ENCODE results near the gene HPRT1.

The HPRT1 gene

DNA sequence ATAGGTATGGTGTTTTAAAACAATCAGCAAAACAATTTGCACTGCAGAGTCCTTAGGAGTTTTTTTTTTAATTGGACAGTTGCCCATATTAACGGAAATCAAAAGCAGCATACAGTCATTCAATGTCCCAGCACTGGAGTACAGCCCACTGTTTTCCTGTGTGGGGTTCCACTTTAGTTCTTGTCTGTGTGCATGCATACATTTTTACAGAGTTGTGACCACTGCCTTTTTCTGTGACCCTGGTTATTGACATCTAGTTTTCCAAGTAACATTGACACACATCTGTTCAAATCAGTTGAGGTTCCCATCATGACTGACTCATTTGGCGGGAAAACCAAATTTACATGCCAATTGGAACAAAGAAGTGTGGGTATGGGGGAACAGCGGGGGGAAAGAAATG is 83.3 kb downstream of the HPRT1 start:
- DNase-seq (ENCODE audit: low read depth, low spot score) = no peak

- no peak for DNase-seq (ENCODE audit: low read depth, low spot score)
Measured at GRCh38 chrX:134544135-134544512, 84.2 kb downstream of the HPRT1 start.

DNA sequence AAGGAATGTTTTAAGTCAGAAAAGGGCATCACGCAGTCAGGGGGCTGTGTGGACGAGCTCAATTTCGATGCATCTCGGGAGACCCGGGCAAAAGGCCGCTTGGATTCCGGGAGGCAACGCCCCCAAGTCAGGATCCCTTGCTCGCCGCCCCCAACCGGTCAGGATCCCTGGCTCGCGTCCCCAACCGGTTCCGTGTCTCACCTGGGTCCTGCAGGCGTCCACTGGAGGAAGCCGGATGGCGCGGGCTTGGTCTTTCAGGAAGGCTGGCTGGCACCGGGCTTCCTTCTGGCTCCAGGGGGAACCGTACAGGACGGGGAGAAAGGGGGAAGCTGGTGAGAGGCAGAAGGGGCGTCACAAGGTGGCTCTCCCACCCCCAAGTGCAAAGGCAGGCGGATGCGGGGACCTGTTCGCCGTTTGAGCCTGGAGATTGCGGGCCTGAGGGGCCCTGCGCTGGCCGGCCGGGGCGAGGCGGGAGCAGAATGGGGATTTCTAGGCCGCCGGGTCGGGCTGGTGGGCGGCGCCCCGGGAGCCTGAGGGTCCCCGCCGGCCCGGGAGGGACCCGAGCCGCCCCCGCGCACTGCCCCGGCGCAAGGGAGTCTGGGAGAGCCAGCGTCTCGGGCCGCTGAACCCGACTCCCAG is 84.7 kb downstream of the HPRT1 start:
- DNase-seq (ENCODE audit: low read depth, low spot score) = peak; percentile 79

DNA sequence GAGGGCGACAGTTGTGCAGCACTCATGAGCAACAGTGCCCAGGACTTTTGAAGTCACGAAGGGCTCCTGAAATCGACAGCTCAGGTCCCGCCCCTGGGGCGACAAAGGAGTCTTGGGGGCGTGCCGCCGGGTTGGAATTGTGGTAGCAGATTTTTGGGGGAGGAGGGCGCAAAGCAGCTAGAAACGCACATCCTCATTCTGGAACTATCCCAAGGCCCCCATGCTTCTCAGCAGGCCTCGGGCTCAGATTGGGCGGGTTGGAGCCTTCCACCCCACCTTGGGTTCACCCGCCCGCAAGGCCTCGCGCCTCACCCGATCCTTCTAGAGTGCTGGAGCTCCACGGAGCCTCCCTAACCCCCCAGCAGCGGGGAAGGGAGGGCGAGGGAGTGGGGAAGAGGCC is 85.5 kb downstream of the HPRT1 start:
- peak; percentile 32 for DNase-seq (ENCODE audit: low read depth, low spot score)

GRCh38 chrX:134546187-134546586 is 86.2 kb downstream of the HPRT1 start:
- no peak for DNase-seq (ENCODE audit: low read depth, low spot score)

- DNase-seq (ENCODE audit: low read depth, low spot score) = no peak
Measured at GRCh38 chrX:134547047-134547679, 87.2 kb downstream of the HPRT1 start.

- no peak for DNase-seq (ENCODE audit: low read depth, low spot score)
Measured at GRCh38 chrX:134548257-134549201, 88.6 kb downstream of the HPRT1 start.
